CD4-positive, alpha-beta T cell (primary cell): Measurements from ENCODE around the gene RFXAP. TPM values are rescaled to one million over a fixed set of nuclear protein-coding genes. Genes with fewer than 3 reads are reported as not detected.

ENCODE experiments used
- ATAC-seq: fragments of 200-7000 bp; cut with Tn5 transposase; one replicate; pipeline ENCODE4 v1.10.0; 2022; ENCODE audit warnings: mild to moderate bottlenecking; ENCODE audit not compliant: poor library complexity
- CTCF ChIA-PET: fragments of 350-600 bp; sonication (Branson Sonifier 250); formaldehyde crosslinking; loops from one replicate; lab custom pipeline; 2021; ENCODE audit warnings: antibody characterized with exemption, inconsistent platforms; lab: Charles Lee
- POLR2A ChIA-PET: fragments of 350-600 bp; sonication (Branson Sonifier 250); formaldehyde crosslinking; loops from one replicate; lab custom pipeline; 2021; ENCODE audit warnings: antibody characterized with exemption, inconsistent platforms; lab: Charles Lee
- DNase-seq, 14 experiments: peaks; one replicate each; pipeline ENCODE4 v3.0.0-alpha.2; 2013 to 2020; ENCODE audit warnings: mixed read lengths in 2 of 14
- H3K27ac ChIP-seq, 2 donors: one replicate each; pipeline versions ENCODE4 v1.5.1 to v1.7.0; 2013; ENCODE audit warnings: low read length in 2 of 2, low read depth in 1 of 2, mild to moderate bottlenecking in 1 of 2
- H3K27me3 ChIP-seq, 2 experiments: 1 replicate in 1 of 2; 2 replicates in 1 of 2; pipeline versions ENCODE4 v1.6.1 to v1.7.0; 2013; ENCODE audit warnings: low read length in 2 of 2, control low read depth in 1 of 2, mild to moderate bottlenecking in 1 of 2, moderate library complexity in 1 of 2; ENCODE audit not compliant: insufficient read depth in 2 of 2, control insufficient read depth in 1 of 2
- H3K36me3 ChIP-seq: one replicate; pipeline ENCODE4 v1.6.1; 2013; ENCODE audit warnings: low read length, control low read depth; ENCODE audit not compliant: insufficient read depth
- H3K4me1 ChIP-seq: one replicate; pipeline ENCODE4 v1.6.1; 2013; ENCODE audit warnings: low read length, control low read depth; ENCODE audit not compliant: insufficient read depth
- H3K4me3 ChIP-seq: one replicate; pipeline ENCODE4 v1.5.1; 2013; ENCODE audit warnings: mild to moderate bottlenecking, low read length, moderate library complexity
- H3K9me3 ChIP-seq, 2 experiments: 1 replicate in 1 of 2; 2 replicates in 1 of 2; pipeline versions ENCODE4 v1.6.1 to v1.7.0; 2013; ENCODE audit warnings: low read length in 2 of 2, mild to moderate bottlenecking in 2 of 2, control low read depth in 1 of 2, moderate library complexity in 1 of 2; ENCODE audit not compliant: control insufficient read depth in 1 of 2, insufficient read depth in 1 of 2
- H3K27ac Mint-ChIP-seq: one replicate; pipeline ENCODE4 v1.8.0; 2020; ENCODE audit warnings: mixed read lengths
- H3K27me3 Mint-ChIP-seq: one replicate; pipeline ENCODE4 v1.8.0; 2021; ENCODE audit warnings: mixed read lengths
- H3K36me3 Mint-ChIP-seq: one replicate; pipeline ENCODE4 v1.8.0; 2021; ENCODE audit warnings: low read depth, mixed read lengths
- H3K4me1 Mint-ChIP-seq: one replicate; pipeline ENCODE4 v1.8.0; 2021; ENCODE audit warnings: low read depth, mixed read lengths
- H3K4me3 Mint-ChIP-seq: one replicate; pipeline ENCODE4 v1.8.0; 2020; ENCODE audit warnings: mild to moderate bottlenecking, mixed read lengths
- H3K9me3 Mint-ChIP-seq: one replicate; pipeline ENCODE4 v1.8.0; 2020; ENCODE audit warnings: mixed read lengths
- CTCF ChIP-seq: fragments of 200-600 bp; IDR thresholded peaks from one replicate; pipeline ENCODE4 v1.8.0; 2022; ENCODE audit warnings: antibody characterized with exemption, mild to moderate bottlenecking
- intact Hi-C, 2 experiments: fragments of 100-400 bp; cut with DNase I in 1 of 2; cut with micrococcal nuclease in 1 of 2; formaldehyde crosslinking; loops; one replicate each; pipeline versions ENCODE4 v1.15.1 to v1.9.0; 2023 to 2025; cut with DNase I, micrococcal nuclease
- total RNA-seq, 174 experiments: library from RNA in 2 of 174; stranded (reverse) in 2 of 174; gene quantifications; one replicate each; pipeline ENCODE4 v1.2.3 and lab custom pipeline; 2021 to 2026

The RFXAP gene
- total RNA-seq, 2 experiments from 2014 or later: 5.8 to 6.0 TPM

- no peaks in the 10 kb centered on the region for H3K4me1 ChIP-seq
- intact Hi-C loops: no loop called here
- H3K27me3 Mint-ChIP-seq: peaks cover 56% of the 10 kb centered on the region
- H3K4me3 ChIP-seq: no peak overlapping the region
- no peaks in the 10 kb centered on the region for H3K4me1 Mint-ChIP-seq
- no peak overlapping the region for H3K27ac Mint-ChIP-seq
- H3K9me3 ChIP-seq: no peaks in the 10 kb centered on the region
- H3K36me3 Mint-ChIP-seq: no peaks in the 10 kb centered on the region
- ATAC-seq: no peak
- no peak overlapping the region for H3K27ac ChIP-seq
- ChIA-PET POLR2A (no interaction called here), CTCF (no interaction called here)
- H3K36me3 ChIP-seq: no peaks in the 10 kb centered on the region
- no peak for TF ChIP-seq CTCF
- no peaks in the 10 kb centered on the region for H3K9me3 Mint-ChIP-seq
- no peak overlapping the region for H3K4me3 Mint-ChIP-seq
- DNase-seq: no peak
- H3K27me3 ChIP-seq: peaks cover 2 to 4% of the 10 kb centered on the region in 2 experiments
Measured at GRCh38 chr13:36772853-36773252, 46.2 kb upstream of the RFXAP start.

GRCh38 chr13:36774931-36775330 is 44.1 kb upstream of the RFXAP start:
- Mint-ChIP-seq H3K4me1 (no peaks in the 10 kb centered on the region), H3K4me3 (no peak overlapping the region), H3K27ac (no peak overlapping the region), H3K36me3 (no peaks in the 10 kb centered on the region), H3K27me3 (peaks cover 49% of the 10 kb centered on the region), H3K9me3 (no peaks in the 10 kb centered on the region)
- Histone ChIP-seq H3K4me3 (no peak overlapping the region), H3K4me1 (no peaks in the 10 kb centered on the region), H3K36me3 (no peaks in the 10 kb centered on the region), H3K27me3 (peaks cover 0 to 4% of the 10 kb centered on the region in 2 experiments), H3K9me3 (peaks cover 0 to 6% of the 10 kb centered on the region in 2 experiments), H3K27ac (no peak overlapping the region)
- TF ChIP-seq CTCF: no peak
- DNase-seq (no peak), ATAC-seq (no peak)
- POLR2A ChIA-PET: no interaction called here
- intact Hi-C loops: no loop called here
- CTCF ChIA-PET: no interaction called here

- ChIA-PET POLR2A (no interaction called here), CTCF (no interaction called here)
- Mint-ChIP-seq H3K4me1 (no peaks in the 10 kb centered on the region), H3K27ac (no peak overlapping the region), H3K4me3 (no peak overlapping the region), H3K9me3 (no peaks in the 10 kb centered on the region), H3K36me3 (no peaks in the 10 kb centered on the region), H3K27me3 (peaks cover 42% of the 10 kb centered on the region)
- Histone ChIP-seq H3K9me3 (peaks cover 0 to 6% of the 10 kb centered on the region in 2 experiments), H3K4me1 (no peaks in the 10 kb centered on the region), H3K36me3 (no peaks in the 10 kb centered on the region), H3K4me3 (no peak overlapping the region), H3K27ac (no peak overlapping the region), H3K27me3 (peaks cover 0 to 4% of the 10 kb centered on the region in 2 experiments)
- no peak for TF ChIP-seq CTCF
- no peak for ATAC-seq
- intact Hi-C loops: no loop called here
- DNase-seq: no peak
Measured at GRCh38 chr13:36776175-36776574, 42.8 kb upstream of the RFXAP start.
